ENCODE data around the gene SSBP3.

Gene SSBP3

GRCh38 chr1:54223441-54224202, 182.6 kb downstream of the SSBP3 start:
- H3K9ac ChIP-seq (ENCODE audit: insufficient read length) = no peak overlapping the region
- H3K36me3 ChIP-seq (ENCODE audit: insufficient read depth, low read length) = peaks cover 12% of the 10 kb centered on the region; the same call in 1 of the 2 replicates
- no peak for DNase-seq (ENCODE audit: low read depth, low spot score)
- no peak overlapping the region for H3K27ac ChIP-seq
- no peaks in the 10 kb centered on the region for H3K9me3 ChIP-seq (ENCODE audit: low read depth, low read length)
- H3K4me3 ChIP-seq = no peak overlapping the region
- no peak for TF ChIP-seq EZH2 (IDR thresholded peaks at IDR 0.05)
- no peak; the same call in 1 of the 2 replicates for TF ChIP-seq POLR2AphosphoS5 (IDR thresholded peaks at IDR 0.05; ENCODE audit: borderline replicate concordance, low read depth, low read length)
- no peak for TF ChIP-seq FOXP2 (optimal IDR thresholded peaks at IDR 0.05; ENCODE audit: control extremely low read depth, extremely low read length, insufficient read depth)

- H3K9me3 ChIP-seq (ENCODE audit: low read depth, low read length) = no peaks in the 10 kb centered on the region
- H3K36me3 ChIP-seq (ENCODE audit: insufficient read depth, low read length) = peaks cover 20% of the 10 kb centered on the region
- TF ChIP-seq POLR2AphosphoS5 (IDR thresholded peaks at IDR 0.05; ENCODE audit: borderline replicate concordance, low read depth, low read length) (0 out of 2 replicates have a peak, but pooled peaks have one; percentile 1), EZH2 (IDR thresholded peaks at IDR 0.05) (no peak), FOXP2 (optimal IDR thresholded peaks at IDR 0.05; ENCODE audit: control extremely low read depth, extremely low read length, insufficient read depth) (no peak)
- H3K4me3 ChIP-seq = no peak overlapping the region
- H3K27ac ChIP-seq = peak overlapping the region; percentile 44; the same call in 1 of the 2 replicates
- no peak overlapping the region for H3K9ac ChIP-seq (ENCODE audit: insufficient read length)
- no peak for DNase-seq (ENCODE audit: low read depth, low spot score)
Measured at GRCh38 chr1:54222711-54223110, 183.5 kb downstream of the SSBP3 start.

- no peak for TF ChIP-seq FOXP2 (optimal IDR thresholded peaks at IDR 0.05; ENCODE audit: control extremely low read depth, extremely low read length, insufficient read depth)
- no peak; the same call in 1 of the 2 replicates for TF ChIP-seq POLR2AphosphoS5 (IDR thresholded peaks at IDR 0.05; ENCODE audit: borderline replicate concordance, low read depth, low read length)
- TF ChIP-seq EZH2 (IDR thresholded peaks at IDR 0.05) = no peak
- no peak overlapping the region; the same call in 1 of the 2 replicates for H3K27ac ChIP-seq
- H3K9ac ChIP-seq (ENCODE audit: insufficient read length) = no peak overlapping the region
Measured at GRCh38 chr1:54221867-54222484, 184.2 kb downstream of the SSBP3 start.

GRCh38 chr1:54221113-54221834, 184.9 kb downstream of the SSBP3 start:
- no peak for DNase-seq (ENCODE audit: low read depth, low spot score)
- H3K9ac ChIP-seq (ENCODE audit: insufficient read length) = no peak overlapping the region

More at GRCh38 chr1:54221867-54222484, 184.2 kb downstream of the SSBP3 start:
- no peak for DNase-seq (ENCODE audit: low read depth, low spot score)
- Histone ChIP-seq H3K4me3 (no peak overlapping the region), H3K9me3 (ENCODE audit: low read depth, low read length) (no peaks in the 10 kb centered on the region), H3K36me3 (ENCODE audit: insufficient read depth, low read length) (peaks cover 28% of the 10 kb centered on the region)

GRCh38 chr1:54220004-54220811, 186.0 kb downstream of the SSBP3 start:
- Histone ChIP-seq H3K36me3 (ENCODE audit: insufficient read depth, low read length) (peaks cover 45% of the 10 kb centered on the region), H3K9me3 (ENCODE audit: low read depth, low read length) (no peaks in the 10 kb centered on the region), H3K9ac (ENCODE audit: insufficient read length) (peak overlapping the region; percentile 37), H3K4me3 (no peak overlapping the region), H3K27ac (peak overlapping the region; percentile 80)
- DNase-seq (ENCODE audit: low read depth, low spot score) = no peak
- TF ChIP-seq FOXP2 (optimal IDR thresholded peaks at IDR 0.05; ENCODE audit: control extremely low read depth, extremely low read length, insufficient read depth) = no peak
- TF ChIP-seq POLR2AphosphoS5 (IDR thresholded peaks at IDR 0.05; ENCODE audit: borderline replicate concordance, low read depth, low read length) = no peak
- no peak for TF ChIP-seq EZH2 (IDR thresholded peaks at IDR 0.05)

More at GRCh38 chr1:54221113-54221834, 184.9 kb downstream of the SSBP3 start:
- TF ChIP-seq POLR2AphosphoS5 (IDR thresholded peaks at IDR 0.05; ENCODE audit: borderline replicate concordance, low read depth, low read length) (no peak; the same call in 1 of the 2 replicates), EZH2 (IDR thresholded peaks at IDR 0.05) (no peak), FOXP2 (optimal IDR thresholded peaks at IDR 0.05; ENCODE audit: control extremely low read depth, extremely low read length, insufficient read depth) (no peak)
- no peaks in the 10 kb centered on the region for H3K9me3 ChIP-seq (ENCODE audit: low read depth, low read length)
- peaks cover 35% of the 10 kb centered on the region for H3K36me3 ChIP-seq (ENCODE audit: insufficient read depth, low read length)
- H3K4me3 ChIP-seq = no peak overlapping the region
- peak overlapping the region; percentile 80; the same call in 1 of the 2 replicates for H3K27ac ChIP-seq

- no peak for DNase-seq (ENCODE audit: low read depth, low spot score)
- H3K9me3 ChIP-seq (ENCODE audit: low read depth, low read length) = no peaks in the 10 kb centered on the region
- no peak for TF ChIP-seq POLR2AphosphoS5 (IDR thresholded peaks at IDR 0.05; ENCODE audit: borderline replicate concordance, low read depth, low read length)
- no peak for TF ChIP-seq EZH2 (IDR thresholded peaks at IDR 0.05)
- TF ChIP-seq FOXP2 (optimal IDR thresholded peaks at IDR 0.05; ENCODE audit: control extremely low read depth, extremely low read length, insufficient read depth) = no peak
- H3K27ac ChIP-seq = peak overlapping the region; percentile 80
- peaks cover 51% of the 10 kb centered on the region for H3K36me3 ChIP-seq (ENCODE audit: insufficient read depth, low read length)
- H3K9ac ChIP-seq (ENCODE audit: insufficient read length) = peak overlapping the region; percentile 37
- H3K4me3 ChIP-seq = no peak overlapping the region
Measured at GRCh38 chr1:54219688-54220003, 186.5 kb downstream of the SSBP3 start.

- H3K4me3 ChIP-seq = no peak overlapping the region
- H3K27ac ChIP-seq = peak overlapping the region; percentile 80
Measured at GRCh38 chr1:54218883-54219687, 187.1 kb downstream of the SSBP3 start.

More at GRCh38 chr1:54218883-54219687, 187.1 kb downstream of the SSBP3 start:
- DNase-seq (ENCODE audit: low read depth, low spot score) = no peak
- Histone ChIP-seq H3K9me3 (ENCODE audit: low read depth, low read length) (no peaks in the 10 kb centered on the region), H3K36me3 (ENCODE audit: insufficient read depth, low read length) (peaks cover 56% of the 10 kb centered on the region), H3K9ac (ENCODE audit: insufficient read length) (peak overlapping the region; percentile 37)
- TF ChIP-seq EZH2 (IDR thresholded peaks at IDR 0.05) (no peak), FOXP2 (optimal IDR thresholded peaks at IDR 0.05; ENCODE audit: control extremely low read depth, extremely low read length, insufficient read depth) (no peak), POLR2AphosphoS5 (IDR thresholded peaks at IDR 0.05; ENCODE audit: borderline replicate concordance, low read depth, low read length) (0 out of 2 replicates have a peak, but pooled peaks have one; percentile 8)
